Stimulated activated CD8-positive, alpha-beta memory T cell treated with anti-CD3 and anti-CD28 coated beads, Interleukin-15, amount 100 ng/mL, for 48 hours (primary cell): ENCODE measurements around the gene RASGEF1C.

Source experiments
- DNase-seq, 2 donors: peaks; one replicate each; pipeline ENCODE4 v3.0.0-alpha.2; 2020; ENCODE audit warnings: low read depth in 2 of 2

RASGEF1C gene

DNA sequence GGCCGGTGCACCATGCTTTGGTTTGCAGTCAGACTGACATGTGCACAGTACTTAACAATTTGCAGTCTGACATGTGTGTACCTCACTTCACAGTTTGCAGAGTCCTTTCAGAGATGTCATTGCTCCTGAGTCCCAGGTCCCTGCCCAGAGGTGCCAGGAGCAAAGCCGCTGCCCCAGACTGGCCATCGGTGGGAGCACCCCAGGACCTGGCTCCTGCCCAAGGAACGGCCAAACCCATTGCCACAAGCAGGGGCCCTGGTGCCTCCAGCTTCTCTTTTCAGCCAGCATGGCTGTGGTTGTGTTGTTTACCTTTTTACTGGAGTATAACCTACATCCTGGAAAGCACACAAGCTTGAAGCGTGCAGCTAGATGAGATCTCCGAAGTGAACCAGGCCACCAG is 28.6 kb downstream of the RASGEF1C start:
- no peak for DNase-seq

GRCh38 chr5:180179442-180180420 is 29.3 kb downstream of the RASGEF1C start:
- DNase-seq: no peak

- no peak for DNase-seq
These were observed 30.2 kb downstream of the RASGEF1C start for GRCh38 chr5:180178531-180179441.

DNA sequence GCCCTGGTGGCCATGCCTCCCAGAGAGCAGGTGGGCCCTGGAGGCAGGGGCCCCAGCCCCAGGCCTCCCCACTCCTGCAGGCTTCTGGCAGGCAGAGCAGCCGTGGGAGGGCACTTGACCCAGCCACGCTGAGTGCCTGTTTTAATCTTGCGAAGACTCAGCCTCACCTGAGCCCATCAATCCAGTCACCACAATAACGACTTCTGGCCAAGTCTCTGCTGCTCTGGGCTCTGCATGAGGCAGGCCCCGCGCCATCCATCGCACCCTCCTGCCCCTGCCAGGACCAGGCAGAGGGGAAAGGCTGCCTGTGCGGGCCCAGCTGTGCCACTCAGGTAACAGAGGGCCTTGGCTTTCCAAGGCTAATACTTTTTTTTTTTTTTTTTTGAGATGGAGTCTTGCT is 32.8 kb downstream of the RASGEF1C start:
- DNase-seq: no peak

DNA sequence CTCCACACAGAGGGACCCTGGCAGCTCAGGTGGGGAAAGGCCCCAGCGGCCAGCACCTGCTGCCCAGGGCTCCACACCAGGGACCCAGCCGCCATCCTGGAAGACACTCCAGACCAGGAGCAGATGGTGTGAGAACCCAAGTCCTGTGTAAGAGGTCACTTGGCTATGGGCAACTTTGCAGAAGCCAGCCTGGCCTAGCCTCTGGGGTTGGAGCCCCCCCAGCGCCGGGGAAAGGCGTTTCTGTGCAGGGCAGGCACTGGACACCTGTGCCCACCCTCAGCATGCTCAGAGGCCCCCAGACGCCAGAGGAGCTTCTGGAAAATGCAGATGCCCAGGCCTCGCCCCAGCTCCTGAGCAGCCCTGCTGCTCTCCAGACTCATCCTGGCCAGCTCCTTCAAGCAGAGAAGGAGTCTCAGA is 34.0 kb downstream of the RASGEF1C start:
- DNase-seq: no peak

- no peak for DNase-seq
These were observed 34.4 kb downstream of the RASGEF1C start for GRCh38 chr5:180174587-180174972.

DNA sequence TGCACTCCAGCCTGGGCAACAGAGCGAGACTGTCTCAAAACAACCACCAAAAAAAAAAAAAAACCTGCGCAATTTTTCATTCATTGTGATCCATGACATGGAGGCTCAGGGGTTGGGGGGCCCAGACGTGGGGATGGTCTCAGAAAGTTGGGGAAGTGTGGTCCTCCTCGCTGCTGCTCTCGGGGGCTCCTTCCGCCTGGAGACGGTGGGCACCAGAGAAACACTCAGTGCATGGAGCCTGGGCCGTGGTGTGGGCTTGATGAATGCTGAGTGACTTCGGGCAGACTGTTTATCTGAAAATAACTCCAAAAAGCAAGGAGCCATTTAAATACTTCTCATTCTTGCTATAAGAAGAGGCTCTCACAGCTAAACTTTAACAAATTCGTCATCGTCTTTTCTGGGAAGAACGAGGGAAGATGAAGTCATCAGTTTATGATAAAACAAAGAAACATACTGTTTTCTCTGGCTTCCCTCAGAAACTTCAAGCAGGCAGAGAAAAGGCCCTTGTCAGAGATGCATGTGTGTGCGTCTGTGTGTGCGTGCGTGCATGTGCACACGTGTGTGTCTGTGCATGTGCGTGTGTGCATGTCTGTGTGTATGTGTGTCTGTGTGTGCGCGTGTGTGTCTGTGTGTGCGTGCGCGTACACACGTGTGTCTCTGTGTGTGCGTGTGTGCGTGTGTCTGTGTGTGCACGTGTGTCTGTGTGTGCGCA is 35.0 kb downstream of the RASGEF1C start:
- DNase-seq: no peak

GRCh38 chr5:180173198-180173544 is 35.8 kb downstream of the RASGEF1C start:
- DNase-seq: no peak

DNA sequence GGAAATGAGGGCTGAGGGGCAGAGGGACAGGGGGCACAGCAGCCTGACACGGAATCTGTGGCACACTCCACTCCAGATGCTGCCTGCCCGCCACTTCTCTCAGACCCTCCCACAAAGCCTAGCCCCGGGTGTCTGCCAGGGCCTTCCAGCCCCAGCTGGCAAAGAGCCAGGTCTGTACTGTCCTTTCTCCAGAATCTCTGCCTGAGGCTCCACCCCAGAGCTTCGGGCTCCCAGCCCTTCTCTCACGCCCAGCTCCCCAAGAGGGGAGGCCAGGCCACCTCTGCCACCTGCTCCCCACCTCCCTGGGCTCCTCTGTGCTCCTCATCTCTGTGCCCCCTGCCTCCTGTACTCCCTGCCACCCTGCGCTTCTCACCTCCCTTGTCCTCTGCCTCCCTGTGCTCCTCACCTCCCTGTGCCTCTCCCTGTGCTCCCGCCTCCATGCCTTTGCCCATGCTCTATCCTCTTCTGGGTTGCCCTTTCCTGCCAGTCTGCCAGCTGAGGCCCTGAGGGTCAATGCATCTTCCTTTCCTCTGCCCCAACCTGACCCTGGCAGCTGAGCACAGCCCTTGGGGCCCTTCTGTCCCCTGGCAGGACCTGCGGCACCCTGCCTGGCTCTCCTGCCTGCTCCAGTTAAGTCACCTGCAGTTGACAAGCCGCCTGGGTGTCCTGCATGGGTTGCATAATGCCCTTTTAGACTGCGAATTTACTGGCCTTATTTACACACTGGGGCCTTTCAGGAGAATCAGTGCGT is 36.4 kb downstream of the RASGEF1C start:
- DNase-seq: no peak

DNA sequence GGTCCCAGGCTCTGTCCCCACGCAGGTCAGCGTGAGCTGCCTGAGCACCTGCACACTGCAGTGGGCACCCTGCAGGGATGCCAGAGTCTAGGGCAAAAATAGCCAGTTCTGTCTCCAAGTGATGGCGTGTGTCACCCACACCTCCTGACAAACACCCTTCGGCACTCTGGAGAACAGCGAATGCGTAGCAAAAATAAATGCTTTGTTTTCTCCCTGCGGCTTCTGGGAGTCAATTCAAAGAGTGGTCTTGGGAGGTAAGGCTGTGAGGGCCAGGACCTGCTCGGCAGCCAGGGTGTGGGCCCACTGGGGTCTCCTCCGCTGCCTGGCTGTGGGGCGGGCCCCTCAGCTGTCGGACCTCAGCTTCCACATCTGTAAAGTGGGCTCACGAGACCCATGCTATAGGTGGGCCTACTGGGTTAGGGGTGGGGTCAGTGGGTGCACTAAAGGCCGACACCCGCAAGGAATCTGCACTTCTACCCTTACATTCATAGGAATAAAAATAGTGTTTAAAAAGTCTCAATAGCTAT is 37.4 kb downstream of the RASGEF1C start:
- DNase-seq: no peak

DNA sequence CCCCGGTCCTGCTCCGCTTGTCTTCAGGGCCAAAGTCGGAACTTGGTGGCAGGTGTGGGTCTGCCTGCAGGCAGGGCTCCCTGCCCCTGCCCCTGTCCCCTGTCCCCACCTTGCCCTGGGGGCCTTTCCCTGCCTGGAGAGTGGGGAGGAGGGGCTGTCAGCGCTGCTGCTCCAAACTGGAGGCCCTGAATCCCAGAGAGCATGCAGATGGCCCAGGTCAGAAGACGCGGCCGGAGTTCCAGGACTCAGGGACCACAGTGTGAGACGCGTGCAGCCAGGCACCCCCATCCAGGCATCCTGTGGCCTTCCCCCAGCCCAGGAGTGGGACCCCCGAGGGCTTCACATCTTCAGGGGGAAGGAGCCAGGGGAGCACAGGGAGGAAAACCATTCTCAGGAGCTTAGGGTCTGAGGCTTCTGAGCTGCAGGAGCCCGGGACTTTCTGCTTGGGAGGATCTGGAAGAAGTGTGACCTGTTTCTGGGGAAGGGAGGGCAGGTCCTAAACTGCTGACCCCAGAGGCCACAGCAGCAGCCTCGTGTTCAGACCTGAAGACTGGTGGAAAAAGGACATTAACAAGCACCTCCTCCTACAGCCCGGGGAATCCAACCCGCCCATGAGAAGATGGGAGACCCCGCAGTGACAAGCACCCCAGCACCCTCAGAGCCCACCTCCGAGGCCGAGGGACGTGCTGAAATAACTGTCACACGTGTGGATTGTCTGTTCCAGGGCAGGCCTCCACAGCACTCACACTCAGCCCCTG is 38.0 kb downstream of the RASGEF1C start:
- DNase-seq: no peak

- DNase-seq: no peak
These were observed 38.8 kb downstream of the RASGEF1C start for GRCh38 chr5:180170106-180170809.

GRCh38 chr5:180169248-180170105 is 39.5 kb downstream of the RASGEF1C start:
- no peak for DNase-seq

DNA sequence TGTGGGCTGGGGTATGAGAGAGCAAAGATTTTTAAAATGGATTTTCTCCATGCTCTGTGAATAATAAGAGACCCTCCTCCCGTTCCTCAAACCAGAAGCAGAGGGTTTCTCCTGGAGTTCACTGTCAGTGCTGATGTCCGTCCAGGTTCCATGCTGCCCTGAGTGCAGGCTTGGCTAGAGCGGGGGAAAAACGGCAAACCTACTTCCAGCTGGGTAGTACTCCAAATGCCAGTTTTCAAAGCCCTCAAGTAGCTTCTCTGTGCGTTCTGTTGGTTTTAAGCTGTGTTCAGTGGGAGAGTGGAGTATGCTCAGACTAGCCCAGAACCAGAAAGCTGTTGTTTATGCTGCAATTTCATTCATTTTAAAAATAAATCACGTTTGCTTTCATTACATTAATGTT is 40.3 kb downstream of the RASGEF1C start:
- DNase-seq: no peak

DNA sequence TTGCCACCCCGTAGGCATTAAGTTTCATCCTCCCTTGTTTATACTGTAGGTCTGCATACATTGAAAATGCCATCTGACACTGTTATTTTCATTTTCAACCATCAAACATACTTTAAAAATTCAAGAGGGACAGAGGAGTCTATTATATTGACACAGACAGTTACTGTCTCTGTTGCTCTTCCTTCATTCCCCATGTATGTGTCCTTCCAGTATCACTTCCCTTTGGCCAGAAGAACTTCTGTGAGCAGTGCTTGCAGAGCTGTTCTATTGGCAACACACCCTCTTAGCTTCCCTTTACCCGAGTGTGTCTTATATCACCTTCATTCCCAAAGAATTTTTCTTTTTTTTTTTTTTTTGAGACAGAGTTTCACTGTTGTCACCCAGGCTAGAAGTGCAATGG is 42.8 kb downstream of the RASGEF1C start:
- DNase-seq: no peak

DNA sequence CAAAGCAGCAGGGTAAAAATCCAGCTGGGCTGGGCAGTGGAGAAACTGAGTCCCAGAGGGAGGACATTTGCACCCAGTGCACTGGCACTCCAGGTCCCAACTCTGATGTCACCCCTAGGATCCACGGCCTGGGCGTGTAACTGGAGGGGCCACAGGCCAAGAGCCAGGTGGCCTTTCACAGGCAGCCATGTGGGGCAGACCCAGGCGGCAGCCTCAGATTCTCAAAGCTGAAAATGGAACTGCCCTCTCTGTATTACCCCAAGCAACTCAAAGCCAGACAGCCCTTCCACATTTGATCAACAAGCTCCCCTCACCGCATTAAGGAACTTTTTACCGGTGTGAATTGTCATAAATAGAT is 46.7 kb downstream of the RASGEF1C start:
- DNase-seq: no peak

DNA sequence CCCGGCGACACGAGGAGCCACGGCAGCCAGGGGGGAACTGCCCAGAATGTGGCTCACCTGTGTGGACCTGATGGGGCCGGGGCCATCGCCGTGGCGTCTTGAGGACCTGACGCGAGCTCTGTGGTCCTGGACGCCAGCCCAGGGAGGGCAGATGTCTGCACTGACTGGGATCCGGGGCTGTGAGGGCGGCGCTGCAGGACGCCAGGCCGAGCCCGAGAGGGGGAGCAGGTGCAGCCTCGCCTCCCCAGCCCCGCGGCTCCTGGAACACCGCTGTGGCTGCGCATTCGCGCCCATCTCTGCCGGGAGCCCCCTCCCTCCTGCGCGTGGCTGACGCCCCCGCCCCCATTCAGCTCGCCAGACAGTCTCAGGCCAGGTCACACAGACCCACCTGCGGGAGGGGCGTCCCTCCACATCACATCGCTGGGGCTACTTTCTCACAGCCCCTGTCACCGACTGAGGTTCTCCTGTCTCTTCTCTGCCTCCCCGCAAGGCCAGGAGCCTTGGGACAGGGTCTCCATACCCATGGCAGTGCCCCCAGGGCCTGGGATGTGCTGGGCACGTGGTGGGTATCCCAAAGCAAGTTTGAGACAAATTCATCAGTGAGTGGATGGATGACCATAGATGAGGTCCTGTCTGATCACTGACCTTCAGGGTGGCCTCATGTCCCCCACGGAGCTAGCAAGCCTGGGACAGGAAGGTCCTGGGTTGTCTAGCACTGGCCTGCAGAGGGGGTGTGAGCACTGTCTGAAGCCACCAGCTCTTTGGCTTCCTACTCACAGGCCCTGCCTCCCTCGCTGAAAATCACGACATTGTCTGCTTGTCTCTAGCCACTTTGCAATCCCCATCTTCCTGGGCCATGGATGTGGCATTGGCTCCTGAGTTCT is 47.3 kb downstream of the RASGEF1C start:
- no peak for DNase-seq

DNA sequence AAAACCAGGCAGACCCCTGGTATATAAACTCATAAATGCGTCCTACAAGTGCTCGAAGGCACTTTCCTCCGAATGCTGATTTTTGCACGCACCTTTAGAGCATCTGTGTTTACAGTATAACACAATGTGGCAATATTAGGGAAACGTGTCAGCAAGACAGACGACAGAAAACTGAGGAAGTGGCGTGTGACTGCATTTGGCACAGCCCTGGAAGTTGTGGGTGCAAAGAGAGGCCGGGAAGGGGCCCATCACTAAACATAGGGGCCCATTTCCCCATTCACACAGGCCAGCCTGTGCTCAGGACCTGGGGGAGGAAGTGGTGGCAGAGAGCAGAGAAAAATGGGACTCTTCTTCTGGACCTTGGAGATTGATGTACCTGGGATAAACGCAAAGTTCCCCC is 48.2 kb downstream of the RASGEF1C start:
- DNase-seq: no peak
